SK-MEL-5 (cell line): ENCODE results near the gene ZBTB45. TPM values are rescaled to one million over a fixed set of nuclear protein-coding genes. Genes with fewer than 3 reads are reported as not detected.

Source experiments
- DNase-seq: peaks from one replicate; pipeline ENCODE4 v3.0.0-alpha.2; 2016; ENCODE audit warnings: low read depth, low spot score
- in situ Hi-C: cut with HindIII; loops from 2 replicates; pipeline ENCODE4 v1.10.0; 2016; ENCODE audit warnings: low sequenced_read_pairs, high pct_unique_total_duplicates, low pct_unique_long_range_greater_than_20kb
- total RNA-seq: library from RNA; depleted of rRNA; stranded (reverse); fragments of >200 nt; shearing (Covaris generic); gene quantifications from 2 replicates; pipeline ENCODE4 v1.2.3, GENCODE V29; 2014

Gene ZBTB45
- total RNA-seq, 1 experiment from 2014 or later, result 1.9 TPM

DNA sequence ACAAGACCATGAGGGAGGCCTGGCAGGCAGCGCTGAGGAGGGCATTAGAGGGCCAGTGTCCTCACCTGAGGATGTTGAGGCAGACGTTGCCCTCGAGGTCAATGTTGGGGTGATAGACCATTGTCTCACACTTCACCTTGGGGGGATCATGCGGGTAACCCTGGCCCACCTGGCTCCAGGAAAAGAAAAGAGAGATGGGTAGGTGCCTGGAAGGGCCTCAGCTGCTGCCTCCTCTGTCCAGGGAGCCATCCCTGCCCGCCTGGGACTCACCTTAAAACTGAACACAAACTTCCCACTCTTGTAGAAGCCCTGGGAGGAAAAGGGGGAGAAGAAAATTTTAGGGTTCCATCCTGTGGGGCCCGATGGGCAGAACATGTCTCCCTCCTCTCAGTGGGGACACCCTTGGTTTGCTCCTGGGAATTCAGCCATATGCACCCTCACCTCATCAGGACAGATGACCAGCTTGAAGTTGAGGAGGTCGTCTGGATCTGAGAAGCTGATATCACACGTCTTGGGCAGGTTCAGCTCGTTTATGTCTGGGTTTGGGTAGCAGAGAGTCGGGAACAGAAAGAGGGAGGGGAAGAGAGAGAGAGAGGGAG, 37.1 kb upstream of the ZBTB45 start:
- no peak for DNase-seq
- in situ Hi-C loops, result no loop called here

DNA sequence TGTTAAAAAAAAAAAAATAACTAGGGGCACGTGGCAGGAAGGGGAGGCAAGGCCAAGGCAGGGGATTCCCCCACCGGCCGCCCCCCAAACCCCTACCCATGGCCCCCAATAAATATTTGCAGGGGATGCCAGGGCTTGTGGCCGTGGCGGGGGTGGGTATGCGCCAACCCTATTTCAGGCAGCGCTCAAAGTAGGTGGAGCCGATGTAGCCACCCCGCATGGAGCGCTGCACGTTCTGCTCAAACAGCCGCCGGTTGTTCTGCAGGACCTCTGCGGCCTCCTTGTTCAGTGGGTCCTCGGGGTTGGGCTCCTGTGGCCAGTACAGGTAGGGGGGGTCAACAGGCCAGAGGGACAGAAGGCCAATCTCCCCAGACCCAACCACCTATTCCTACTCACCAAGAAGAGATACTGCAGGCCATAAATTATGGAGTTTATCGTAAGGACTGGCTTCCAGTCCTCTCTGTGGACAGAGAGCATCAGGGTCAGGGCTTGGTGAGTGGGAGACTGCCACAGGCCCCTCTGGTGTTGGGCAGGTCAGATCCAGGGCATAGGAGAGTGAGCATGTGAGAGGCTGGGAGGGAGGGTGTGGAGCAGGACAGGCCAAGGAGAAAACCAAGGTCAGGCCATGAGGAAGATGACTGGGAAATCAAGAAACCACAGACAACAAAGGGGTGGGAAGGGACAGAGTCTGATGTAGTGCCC, 36.5 kb upstream of the ZBTB45 start:
- no peak for DNase-seq

DNA sequence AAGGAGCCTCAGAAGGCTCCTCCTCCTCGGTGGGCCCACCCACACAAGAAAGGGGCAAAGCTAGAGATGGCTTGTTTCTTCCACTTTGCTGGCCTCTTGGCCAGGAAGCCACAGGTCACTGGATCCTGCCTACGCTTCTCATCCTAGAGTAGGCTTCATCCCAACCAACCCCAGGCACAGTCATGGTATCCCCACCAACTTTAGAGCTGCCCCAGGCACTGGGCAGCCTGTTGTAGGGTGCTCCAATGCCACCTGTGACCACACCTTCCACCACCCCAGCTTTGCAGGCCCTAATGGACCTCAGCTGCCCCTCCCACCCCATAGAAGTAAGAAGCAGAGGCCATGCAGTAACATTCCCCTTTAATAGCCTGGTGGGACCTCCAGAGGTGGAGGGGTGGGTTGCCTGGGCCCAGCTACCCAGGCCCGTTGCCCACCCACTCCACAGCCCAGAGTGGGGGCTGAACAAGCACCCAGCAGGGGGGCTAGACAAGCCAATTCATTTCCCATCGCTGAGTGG, 35.8 kb upstream of the ZBTB45 start:
- in situ Hi-C loops, result no loop called here
- DNase-seq, result no peak

More for the DNA sequence above, 36.5 kb upstream of the ZBTB45 start:
- in situ Hi-C loops, result no loop called here

DNA sequence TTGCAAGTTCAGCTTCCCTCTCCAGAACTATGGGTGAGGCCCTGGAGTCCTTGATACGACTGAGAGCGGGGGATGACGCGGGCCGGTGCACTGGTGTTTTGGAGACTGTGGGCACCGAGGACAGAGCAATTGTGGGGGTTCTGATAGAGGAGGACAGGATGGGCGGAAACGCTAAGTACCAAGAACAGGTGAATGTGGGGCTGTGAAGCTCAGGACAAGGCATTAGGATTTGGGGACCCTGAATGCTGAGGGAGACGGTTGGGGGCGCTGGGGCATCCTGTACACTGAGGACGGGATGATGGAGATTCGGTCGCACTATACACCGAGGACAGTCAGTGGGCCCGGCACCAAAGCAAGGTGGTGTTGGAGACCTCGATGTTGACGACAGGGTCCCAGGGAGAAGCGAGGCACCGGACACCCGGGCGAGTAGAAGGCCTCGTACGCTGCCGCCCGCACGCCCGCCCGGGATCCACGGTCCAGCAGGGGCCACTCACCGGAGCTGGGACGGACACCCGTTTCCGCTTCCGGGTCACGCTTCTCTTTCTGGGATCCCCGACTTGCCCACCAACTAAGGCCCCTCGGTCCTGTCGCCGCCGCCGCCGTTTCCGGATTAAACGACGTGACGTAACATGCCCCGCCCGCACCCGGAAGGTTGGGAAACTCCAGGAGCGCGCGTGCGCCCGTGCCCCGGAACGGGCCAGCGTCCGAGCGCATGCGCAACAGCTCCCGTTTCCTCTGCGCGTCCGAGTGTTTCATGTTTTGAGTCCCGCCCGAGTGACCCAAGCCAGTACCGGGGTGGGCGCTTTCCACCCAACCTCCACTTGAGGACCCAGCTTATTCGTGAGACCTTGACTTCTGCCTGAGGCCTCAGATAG, 35.1 kb upstream of the ZBTB45 start, which contains the start of gene CHMP2A:
Gene CHMP2A, minus strand, starts transcription at position 612 of the 875 bp plus-strand sequence. CDS start 893 bp downstream, outside the sequence.
- in situ Hi-C loops, result no loop called here
- peak; percentile 93 for DNase-seq

DNA sequence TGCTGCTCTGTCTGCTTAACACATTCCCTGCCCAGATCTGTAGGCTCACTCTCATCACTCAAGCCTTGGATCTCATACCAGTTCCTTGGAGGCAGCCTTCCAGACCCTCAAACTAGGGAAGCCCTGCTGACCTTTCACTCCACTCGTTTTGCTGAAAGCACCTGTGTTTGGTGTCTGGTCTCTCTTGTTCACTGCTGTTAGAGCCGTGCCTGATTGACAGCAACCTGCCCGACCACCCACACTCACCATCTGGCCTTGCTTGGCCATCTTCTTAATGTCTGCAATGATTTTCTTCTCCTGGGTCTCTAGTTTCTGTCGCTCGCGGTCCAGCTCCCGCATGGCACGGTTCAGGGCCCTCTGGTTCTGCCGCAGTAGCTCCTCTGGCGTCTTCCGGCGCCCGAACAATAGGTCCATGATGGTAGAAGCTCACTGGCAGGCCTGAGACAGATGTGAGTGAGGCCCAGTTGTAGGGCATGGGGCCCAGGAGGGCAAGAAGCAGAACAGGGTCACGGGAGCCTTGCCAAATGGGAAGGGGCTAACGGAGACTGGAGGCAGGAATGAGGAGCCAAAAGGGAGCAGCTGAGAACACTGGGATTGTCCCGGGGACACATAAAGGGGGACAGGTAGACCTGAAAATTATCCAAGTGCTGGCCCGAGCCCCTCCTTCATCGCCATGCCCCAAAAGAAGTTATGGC, 34.3 kb upstream of the ZBTB45 start:
- DNase-seq, result no peak
- in situ Hi-C loops, result no loop called here

DNA sequence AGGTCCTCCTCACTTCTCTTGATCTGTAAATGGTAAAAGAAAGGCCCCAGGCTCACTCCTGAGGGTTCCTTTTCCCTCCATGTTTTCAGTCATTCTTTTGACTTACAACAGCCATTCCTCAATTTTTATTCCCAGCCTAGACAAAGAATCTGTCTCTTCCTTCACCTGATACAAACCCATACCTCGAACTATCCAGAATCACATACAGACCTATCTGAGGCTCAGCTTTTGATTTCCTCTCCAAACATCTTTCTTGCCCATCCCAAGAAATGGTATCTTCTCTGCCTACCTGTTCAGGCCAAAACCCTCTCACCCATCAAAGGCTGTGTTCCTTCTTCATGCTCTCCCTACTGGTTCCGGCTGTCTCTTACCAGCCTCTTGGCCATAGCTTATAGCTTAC, 33.0 kb upstream of the ZBTB45 start:
- in situ Hi-C loops, result no loop called here
- DNase-seq, result no peak

DNA sequence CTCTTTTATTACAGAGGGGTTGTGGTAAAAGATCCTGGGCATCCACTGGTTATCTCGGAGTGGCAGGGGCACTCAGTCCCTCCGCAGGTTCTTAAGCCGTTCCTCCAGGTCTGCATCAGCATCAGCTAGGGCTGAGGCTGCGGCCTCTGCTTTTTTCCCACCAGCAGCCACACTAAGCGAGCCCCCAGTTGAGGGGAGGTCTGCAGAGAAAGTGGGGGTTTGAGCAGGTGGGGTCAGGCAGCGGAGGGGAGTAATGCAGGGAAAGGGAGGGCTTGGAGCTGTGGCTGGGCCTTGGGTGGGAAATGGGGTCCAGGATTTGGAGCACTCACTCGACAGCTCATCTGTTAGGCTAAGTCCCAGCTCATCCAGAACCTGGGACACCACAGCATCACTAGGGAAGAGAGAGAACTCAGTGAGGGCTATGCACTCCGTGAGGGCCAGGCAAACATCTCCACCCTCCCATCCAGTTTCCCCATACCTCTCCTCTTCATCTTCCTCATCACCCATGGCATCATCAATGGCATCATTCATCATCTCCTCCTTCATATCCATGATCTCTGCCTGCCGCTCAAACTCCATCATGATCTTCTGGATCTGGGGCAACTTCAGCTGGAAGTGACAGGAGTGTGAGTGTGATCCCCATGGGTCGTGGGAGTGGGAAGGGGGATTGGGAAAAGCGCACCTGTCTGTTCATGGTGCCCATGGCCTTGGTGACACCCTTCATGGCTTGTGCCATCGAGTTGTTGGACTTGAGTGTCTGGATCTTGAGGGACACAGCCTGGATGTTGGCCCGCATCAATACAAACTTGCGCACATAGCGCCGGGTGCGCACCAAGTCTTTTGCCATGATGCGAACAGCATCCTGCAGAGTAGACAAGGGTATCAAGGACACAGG, 32.2 kb upstream of the ZBTB45 start:
- in situ Hi-C loops, result no loop called here
- no peak for DNase-seq

DNA sequence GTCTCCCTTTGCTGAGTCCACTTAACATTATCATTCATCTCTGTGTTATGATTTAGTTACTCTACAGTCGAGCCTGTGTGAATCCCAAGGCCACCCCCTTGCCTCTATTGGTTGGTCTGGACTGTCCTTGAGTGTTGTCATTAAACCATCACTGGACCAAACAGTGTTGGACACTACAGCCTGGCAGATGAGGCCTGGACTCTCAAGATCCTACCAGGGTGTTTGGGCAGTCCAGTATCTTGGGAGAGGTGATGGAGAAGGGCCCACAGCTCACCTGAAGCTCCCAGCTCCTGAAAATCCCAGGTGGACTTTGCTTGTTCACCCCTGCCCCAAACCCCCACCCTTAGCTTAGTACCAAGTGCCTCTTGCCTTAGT, 31.5 kb upstream of the ZBTB45 start:
- DNase-seq, result no peak
- in situ Hi-C loops, result no loop called here

DNA sequence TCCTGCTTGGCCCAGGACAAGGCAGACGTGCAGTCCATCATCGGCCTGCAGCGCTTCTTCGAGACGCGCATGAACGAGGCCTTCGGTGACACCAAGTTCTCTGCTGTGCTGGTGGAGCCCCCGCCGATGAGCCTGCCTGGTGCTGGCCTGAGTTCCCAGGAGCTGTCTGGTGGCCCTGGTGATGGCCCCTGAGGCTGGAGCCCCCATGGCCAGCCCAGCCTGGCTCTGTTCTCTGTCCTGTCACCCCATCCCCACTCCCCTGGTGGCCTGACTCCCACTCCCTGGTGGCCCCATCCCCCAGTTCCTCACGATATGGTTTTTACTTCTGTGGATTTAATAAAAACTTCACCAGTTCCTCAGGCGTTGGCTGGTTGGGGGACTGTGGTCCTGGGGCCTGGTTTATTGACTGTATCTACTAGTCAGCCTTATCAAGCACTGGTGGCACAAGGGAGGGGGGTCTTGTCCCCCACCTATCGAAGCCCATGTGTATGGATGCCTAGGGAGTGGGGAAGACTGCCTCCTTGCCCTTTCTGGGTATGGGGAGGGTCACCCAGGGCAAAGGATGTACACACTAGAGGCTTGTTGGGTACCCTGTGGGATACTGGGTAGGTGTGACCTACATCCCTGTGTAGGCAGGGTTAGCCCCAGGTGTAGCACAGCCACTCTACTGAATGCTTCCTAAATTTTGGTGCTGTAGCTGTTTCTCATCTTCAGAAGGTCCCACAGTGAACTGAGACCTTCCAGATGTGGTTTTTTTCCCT, 30.9 kb upstream of the ZBTB45 start:
- DNase-seq, result no peak
- in situ Hi-C loops, result no loop called here

DNA sequence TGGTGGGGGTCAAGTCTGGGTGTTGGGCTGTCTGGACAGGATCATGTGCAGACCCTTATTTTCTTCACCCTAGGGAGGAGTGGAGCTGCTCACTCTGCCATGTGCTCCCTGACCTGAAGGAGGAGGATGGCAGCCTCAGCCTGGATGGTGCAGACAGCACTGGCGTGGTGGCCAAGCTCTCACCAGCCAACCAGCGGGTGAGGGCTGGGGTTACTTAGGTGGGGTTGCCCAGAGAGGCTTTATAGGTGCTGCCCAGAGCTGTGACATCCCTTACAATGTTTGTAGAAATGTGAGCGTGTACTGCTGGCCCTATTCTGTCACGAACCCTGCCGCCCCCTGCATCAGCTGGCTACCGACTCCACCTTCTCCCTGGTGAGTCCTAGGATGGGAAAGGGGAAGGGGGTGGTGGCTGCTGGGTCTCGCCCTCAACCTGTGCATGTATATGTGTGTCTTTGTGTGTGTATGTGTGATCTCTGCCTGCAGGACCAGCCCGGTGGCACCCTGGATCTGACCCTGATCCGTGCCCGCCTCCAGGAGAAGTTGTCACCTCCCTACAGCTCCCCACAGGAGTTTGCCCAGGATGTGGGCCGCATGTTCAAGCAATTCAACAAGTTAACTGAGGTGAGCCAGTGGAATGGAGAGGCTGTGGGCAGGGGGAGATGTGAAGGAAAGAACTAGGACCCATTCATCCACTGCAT, 30.2 kb upstream of the ZBTB45 start:
- in situ Hi-C loops, result no loop called here
- DNase-seq, result no peak

DNA sequence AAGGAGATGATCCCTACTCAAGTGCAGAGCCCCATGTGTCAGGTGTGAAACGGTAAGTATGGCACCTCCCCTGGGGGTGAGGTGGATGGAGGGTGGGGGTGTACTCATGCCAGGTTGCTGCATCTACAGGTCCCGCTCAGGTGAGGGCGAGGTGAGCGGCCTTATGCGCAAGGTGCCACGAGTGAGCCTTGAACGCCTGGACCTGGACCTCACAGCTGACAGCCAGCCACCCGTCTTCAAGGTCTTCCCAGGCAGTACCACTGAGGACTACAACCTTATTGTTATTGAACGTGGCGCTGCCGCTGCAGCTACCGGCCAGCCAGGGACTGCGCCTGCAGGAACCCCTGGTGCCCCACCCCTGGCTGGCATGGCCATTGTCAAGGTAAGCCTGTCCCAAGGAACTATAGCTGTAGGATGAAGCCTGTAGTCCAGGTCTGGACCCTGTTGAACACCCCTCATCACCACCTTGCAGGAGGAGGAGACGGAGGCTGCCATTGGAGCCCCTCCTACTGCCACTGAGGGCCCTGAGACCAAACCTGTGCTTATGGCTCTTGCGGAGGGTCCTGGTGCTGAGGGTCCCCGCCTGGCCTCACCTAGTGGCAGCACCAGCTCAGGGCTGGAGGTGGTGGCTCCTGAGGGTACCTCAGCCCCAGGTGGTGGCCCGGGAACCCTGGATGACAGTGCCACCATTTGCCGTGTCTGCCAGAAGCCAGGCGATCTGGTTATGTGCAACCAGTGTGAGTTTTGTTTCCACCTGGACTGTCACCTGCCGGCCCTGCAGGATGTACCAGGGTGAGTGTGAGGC, 29.5 kb upstream of the ZBTB45 start:
- in situ Hi-C loops, result no loop called here
- no peak for DNase-seq

DNA sequence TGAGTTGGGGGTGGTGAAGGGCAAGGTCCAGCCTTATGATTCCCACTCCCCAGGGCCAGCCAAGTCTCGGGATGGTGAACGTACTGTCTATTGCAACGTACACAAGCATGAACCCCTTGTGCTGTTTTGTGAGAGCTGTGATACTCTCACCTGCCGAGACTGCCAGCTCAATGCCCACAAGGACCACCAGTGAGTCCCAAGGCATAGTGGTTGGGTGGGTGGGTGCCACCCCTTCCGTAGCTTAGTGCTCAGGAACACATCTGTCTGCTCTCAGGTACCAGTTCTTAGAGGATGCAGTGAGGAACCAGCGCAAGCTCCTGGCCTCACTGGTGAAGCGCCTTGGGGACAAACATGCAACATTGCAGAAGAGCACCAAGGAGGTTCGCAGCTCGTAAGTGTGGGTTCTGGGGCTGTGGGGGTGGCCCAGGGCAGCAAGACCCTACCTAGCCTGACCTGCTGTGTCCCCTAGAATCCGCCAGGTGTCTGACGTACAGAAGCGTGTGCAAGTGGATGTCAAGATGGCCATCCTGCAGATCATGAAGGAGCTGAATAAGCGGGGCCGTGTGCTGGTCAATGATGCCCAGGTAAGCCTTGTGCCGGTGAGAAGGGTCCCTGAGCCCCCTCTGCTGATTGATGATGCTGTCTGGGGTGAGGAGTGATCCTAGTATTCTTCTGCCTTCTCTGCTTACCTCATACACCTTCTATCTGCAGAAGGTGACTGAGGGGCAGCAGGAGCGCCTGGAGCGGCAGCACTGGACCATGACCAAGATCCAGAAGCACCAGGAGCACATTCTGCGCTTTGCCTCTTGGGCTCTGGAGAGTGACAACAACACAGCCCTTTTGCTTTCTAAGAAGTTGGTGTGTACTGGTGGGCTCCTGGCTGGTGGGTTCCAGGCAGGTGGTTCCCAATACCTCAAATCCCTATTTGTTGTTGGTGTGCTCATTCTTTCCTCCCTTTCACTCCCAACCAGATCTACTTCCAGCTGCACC, 28.0 kb upstream of the ZBTB45 start:
- in situ Hi-C loops, result no loop called here
- DNase-seq, result no peak

DNA sequence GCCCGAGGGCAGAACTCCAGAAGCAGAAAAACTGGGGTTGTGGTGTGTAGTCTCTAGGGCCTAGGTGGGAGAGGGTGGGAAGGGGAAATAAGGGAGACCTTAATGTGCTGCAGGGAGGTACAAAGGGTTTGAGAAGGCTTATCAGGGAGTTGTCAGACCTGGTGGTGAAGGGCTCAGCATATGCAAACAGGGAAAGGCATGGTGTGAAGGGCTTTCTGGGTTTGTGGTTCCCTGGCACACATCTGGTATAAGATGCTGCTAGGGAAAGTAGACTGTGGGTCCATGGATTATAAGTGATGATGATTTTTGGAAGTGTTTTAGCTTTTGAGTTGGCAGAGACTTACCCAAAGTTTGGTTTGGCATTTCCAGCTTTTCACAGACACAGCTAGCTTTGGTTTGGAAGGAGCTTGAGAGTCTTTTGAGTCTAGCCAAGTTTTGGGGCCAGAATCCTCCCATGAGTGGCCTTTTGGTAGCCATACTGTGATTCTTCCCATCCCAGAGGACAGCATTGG, 26.5 kb upstream of the ZBTB45 start:
- in situ Hi-C loops, result no loop called here

More for the DNA sequence above, 26.5 kb upstream of the ZBTB45 start:
- no peak for DNase-seq
